GM21360 (cell line): ENCODE measurements around the gene BEST2.

Source experiments
- ATAC-seq: cut with Tn5 transposase; IDR thresholded peaks from one replicate; pipeline ENCODE4 v1.9.1; 2021; ENCODE audit warnings: mild to moderate bottlenecking, moderate library complexity; ENCODE audit not compliant: unreplicated experiment

The BEST2 gene

GRCh38 chr19:12785431-12786031, 33.9 kb downstream of the BEST2 start:
- no peak for ATAC-seq

- ATAC-seq: no peak
These were observed 34.7 kb downstream of the BEST2 start for GRCh38 chr19:12786141-12786870.

GRCh38 chr19:12786952-12787351, 35.4 kb downstream of the BEST2 start:
- no peak for ATAC-seq

GRCh38 chr19:12787458-12787857, 35.9 kb downstream of the BEST2 start:
- no peak for ATAC-seq

- ATAC-seq: no peak
These were observed 36.6 kb downstream of the BEST2 start for GRCh38 chr19:12788042-12788681.

- ATAC-seq: no peak
These were observed 37.1 kb downstream of the BEST2 start for GRCh38 chr19:12788682-12789097.

- no peak for ATAC-seq
These were observed 37.7 kb downstream of the BEST2 start for GRCh38 chr19:12789098-12789903.

GRCh38 chr19:12789904-12790619, 38.5 kb downstream of the BEST2 start:
- peak; percentile 31 for ATAC-seq

GRCh38 chr19:12790628-12791344, 39.2 kb downstream of the BEST2 start:
- no peak for ATAC-seq

- peak; percentile 31 for ATAC-seq
These were observed 39.9 kb downstream of the BEST2 start, which contains the start of gene JUNB for GRCh38 chr19:12791345-12792050. Gene JUNB (plus strand): TSS chr19:12791486. CDS start chr19:12791772, 286 bp downstream.

GRCh38 chr19:12792051-12792852, 40.7 kb downstream of the BEST2 start:
- no peak for ATAC-seq

GRCh38 chr19:12792853-12793289, 41.3 kb downstream of the BEST2 start:
- ATAC-seq: no peak

- peak; percentile 29 for ATAC-seq
These were observed 42.0 kb downstream of the BEST2 start for GRCh38 chr19:12793290-12794195.

- no peak for ATAC-seq
These were observed 42.8 kb downstream of the BEST2 start for GRCh38 chr19:12794196-12794941.

- ATAC-seq: no peak
These were observed 43.4 kb downstream of the BEST2 start for GRCh38 chr19:12794971-12795381.
